Hematopoietic multipotent progenitor cell treated with erythropoietin and hydrocortisone succinate and interleukin-3 and kit ligand, for 6 days (in vitro differentiated cells): ENCODE measurements around the gene GRM7.

Source experiments
- DNase-seq: peaks from one replicate; pipeline ENCODE4 v3.0.0-alpha.2; 2015

GRM7 gene

DNA sequence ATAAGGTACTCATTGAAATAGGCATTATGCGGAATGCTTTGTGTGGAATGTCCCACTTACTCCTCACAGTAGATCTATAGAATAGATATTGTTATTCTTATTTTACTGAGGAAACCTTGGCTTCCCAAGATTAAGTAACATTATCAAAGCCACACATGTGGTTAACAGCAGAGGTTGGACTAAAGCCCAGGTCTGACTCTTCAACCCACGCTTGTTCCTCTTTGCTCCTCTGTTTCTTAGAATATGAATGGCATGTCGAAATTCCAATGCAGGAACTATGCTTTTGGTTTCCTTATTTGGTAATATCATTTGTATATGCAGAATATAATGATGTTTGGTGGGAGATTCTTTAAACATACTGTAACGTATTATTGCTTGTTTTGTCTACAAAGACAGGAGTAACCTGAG is 821.9 kb downstream of the GRM7 start:
- DNase-seq, result peak; percentile 91

DNA sequence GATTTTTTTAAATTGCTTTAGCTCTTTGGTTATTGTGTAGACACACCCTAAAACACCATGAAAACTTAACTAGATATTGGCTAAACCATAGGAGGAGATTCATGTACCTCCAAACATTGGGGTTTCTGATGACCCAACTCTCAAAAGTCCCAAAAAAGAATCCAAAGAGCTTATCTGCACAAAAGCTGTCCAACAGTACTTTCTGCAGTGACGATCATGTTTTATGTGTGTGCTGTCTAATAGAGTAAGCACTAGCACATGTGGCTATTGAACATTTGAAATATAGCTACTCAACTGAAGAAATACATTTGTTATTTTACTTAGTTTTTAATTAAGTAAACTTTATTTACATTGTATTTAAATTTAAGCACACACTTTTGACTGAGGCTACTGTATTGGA is 822.5 kb downstream of the GRM7 start:
- peak; percentile 23 for DNase-seq

DNA sequence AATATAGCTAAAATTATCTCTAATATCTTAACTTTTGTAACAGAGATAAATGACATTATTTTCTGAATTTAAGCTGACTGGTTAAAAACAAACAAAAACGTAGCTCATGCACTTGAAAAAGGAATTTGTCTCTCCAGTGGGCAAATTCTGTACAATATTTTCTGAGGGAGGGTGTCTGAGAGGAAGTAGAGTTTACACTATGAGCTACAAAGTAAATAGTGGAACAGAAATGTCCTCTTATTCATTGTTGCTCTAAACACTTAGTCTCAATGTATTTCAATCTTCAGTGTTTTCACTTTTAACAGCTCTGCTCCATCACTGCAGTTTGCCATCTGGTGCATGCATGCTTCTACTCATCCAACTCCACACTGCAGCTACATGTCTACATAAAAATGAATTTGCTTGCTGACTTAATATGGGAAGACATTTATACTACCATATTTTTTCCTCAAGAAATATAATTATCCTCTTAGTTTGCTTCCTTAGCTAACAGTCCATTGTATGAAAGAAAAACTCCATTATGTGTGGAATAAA is 823.3 kb downstream of the GRM7 start:
- no peak for DNase-seq

DNA sequence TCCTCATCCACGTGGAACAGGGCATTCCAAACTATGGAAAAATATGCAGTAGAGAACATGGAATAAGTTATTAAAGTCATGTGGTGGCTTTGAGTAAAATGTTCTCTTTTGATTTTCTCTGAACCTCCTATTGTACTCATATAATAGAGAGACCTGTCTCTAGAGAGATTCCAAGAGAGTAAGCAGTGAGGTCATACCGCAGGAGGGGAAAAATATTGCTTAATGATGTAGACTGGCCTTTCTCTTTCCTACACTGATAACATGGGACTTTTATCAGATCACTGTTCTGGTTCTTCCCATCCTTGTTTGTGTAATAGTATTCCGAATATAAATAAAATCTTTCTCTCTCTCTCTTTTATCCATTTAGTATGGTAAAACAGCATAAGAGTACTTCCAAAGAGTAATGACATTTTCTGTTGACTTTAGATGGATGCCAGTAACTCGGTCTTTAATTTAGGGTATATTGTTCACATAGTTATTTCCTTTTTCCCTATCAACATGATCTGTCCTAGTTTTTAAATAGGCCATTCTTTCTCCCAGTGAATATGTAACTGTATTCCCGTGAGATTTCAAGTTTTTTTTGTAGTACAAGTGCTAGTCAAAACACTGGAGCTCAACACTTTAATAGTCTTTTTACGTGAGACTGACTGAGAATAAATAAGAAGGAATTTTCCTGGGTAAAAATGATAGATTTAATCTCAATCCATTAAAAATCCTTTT is 826.7 kb downstream of the GRM7 start:
- no peak for DNase-seq

DNA sequence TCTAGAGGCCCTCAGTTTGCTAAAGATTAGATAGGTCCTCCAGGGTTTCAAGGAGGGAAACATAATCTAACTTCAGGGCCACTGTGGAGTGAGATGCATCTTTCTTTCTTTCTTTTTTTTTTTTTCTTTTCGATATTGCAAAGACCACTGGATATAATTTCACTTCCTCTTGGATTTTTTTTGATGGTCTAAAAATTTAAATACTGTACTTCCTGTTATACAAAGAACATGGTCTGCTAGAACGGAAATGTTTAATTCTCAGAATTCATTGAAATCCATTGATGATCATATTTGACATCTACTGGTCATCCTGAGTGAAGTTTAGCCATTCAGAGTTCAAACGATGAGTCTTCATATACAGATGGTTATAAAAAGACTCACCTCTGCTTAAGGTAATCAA is 832.0 kb downstream of the GRM7 start:
- no peak for DNase-seq

DNA sequence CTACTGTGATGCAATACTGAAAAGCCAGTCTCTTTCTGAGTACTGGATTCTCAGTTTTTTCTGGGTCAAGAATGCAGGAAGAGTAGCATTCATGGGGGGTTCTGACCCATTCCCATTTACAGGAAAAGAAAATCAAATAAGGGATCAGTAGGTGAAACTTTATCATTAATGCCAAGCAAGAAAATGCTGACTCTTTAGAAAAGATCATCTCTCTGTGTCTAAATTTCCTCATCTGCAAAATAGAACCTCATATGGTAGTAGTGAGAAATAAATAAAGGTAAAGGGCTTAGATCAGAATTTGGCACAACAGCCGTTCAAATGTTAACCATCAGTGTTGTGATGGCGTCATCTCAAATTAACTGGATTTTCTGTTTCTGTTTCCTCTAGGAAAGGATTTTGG is 833.1 kb downstream of the GRM7 start:
- no peak for DNase-seq

DNA sequence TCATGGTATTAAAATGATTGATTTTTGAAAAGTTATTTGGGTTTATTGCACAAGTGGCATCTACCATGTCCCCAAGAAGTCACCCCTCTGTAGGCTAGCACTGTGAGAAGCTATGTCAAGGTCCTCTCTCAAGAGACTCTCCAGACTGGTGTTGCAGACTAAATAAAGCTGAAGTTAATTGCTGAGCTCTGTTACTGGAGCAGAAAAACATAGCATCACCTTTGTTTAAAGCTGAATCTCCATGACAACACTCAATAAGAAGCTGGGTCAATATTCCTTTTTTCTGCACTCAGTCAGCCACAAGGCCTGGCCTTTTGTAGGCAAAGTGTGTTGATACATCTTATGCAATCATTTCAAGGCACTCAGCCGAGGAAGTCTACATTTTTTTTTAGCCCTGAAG is 834.1 kb downstream of the GRM7 start:
- DNase-seq, result no peak

DNA sequence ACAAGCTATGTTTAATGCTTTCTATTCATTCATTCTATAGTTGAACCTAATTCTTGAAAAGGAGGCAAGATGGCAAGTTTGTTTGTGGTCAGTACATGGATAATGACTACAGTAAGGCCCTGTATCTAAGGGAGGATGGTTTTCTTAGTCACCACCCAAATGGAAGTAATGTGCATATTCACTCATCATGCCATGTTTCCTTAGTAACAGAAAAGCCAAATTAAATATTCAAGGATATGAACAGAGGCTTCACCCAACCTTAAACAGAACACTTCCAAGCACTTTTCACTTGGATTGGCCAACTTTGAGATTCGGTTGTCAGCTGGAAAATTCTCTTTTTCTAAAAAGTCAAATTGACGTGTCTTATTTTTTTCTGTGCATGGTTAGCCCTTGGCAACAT is 835.4 kb downstream of the GRM7 start:
- no peak for DNase-seq

DNA sequence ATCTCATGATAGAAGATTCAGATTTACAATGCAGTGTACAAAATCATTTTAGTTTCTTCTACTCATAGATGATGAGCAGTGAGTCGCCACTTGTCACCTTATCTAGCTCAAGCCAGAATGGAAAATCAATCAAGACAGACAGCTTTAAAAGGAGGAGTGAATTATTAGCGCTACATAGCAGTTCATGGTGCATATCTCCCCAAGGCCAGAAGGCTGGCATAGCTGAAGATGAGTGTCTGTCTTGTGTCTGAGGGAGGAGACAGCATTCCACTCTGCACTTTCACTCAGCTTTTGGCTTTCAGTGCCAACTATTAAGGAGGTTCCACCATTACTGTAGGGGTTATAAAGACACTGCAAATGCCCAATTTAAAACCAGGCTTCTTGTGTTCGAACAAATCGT is 836.6 kb downstream of the GRM7 start:
- peak; percentile 36 for DNase-seq

DNA sequence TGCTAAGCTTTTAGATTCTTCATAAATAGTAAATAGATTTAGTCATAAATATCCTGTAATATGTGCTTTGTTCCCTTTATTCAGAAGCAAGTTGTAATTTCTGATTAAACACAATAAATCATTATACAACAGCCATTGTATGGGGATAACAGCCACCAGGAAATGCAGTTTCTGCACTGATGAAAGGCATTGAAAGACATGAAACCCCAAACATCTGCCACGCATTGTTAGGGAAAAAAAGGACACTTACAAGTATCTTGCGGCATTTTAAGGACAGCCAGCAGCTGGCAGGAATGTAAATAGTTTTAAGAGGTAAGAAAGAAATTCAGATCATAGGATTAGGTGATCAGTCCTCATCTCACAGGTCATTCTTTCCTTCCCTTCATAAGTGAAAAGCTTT is 839.6 kb downstream of the GRM7 start:
- no peak for DNase-seq

DNA sequence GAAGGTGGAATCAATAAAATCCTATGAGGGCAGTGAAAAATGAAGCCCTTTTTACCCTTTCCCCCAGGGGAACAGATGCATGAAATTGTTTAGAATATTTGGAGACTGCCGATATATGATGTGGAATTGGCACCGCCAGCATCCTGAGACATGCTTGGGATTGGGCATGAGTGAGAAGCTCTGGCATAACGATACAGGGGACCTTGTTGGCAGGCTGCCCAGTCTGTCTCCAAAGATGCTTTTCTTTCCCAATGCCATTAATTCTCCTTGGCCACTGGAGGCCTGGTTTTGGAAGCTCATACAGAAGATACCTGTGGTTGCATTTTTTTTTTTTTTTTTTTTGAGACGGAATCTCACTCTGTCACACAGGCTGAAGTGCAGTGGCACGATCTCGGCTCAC is 840.1 kb downstream of the GRM7 start:
- no peak for DNase-seq

DNA sequence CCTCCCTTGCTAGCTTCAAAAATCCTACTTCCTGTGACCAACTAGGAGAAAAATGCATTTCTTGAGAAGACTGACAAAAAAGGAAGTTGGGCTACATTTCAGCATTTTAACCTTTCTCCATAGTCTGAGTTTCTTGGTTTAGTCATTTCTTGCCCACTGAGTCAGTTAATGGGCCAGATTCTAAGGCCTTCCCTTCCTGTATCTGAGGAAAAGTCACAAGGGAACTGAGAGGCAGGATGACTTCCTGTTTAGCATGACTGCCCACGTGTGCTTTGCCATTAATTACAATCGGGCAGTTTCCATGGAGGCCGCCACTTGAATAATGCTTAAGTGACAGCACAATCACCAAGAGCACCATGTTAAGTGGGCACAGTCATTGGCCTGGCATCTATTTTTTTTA is 846.3 kb downstream of the GRM7 start:
- no peak for DNase-seq

DNA sequence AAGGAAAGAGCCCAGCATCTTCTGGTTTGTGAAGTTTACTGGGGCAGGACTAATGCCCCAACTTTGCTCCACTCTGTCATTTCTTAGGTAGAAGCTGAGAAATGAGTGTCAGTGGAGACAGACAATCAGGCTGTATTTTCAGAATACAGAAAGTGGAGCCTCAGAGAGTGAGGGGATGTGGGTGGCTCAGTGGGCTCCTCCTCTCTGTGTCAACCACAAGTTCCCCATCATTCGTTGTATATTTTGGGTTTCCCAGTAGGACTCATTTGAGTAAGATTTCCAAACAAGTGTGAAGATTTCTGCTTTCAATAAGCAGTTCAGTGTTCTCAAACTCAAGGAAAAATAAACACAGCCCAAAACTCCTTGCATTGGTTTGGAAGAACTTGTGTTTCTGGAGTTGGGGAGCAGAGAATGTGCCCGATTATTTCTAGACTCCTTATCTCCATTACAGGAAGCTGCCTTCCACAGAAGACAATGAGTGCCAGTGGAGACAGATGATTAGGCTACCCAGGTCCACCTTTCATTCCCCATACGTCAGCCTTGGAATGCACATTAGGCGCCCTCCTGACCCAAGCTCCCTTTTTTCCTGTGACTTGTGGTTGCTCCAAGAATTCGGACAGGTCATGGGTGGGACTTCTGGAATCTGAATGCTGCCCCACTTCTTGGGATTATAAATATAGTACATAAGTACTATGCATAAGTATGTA is 848.6 kb downstream of the GRM7 start:
- DNase-seq, result no peak

DNA sequence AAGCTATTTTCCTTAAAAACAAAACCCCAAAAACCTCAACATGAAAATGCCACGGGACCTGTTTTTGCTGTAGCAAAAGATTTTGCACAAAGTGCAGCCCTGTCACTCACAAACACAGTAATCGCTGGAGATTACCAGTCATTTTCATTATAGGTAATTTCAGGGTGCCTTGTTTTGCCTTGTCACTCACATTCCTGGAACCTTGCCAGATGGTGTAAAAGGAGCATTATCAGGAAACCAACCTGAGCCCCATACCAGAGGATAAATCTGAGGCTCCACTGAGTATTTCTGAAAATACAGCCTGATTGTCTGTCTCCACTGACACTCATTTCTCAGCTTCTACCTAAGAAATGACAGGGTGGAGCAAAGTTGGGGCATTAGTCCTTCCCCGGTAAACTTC is 849.4 kb downstream of the GRM7 start:
- DNase-seq, result peak; percentile 55

DNA sequence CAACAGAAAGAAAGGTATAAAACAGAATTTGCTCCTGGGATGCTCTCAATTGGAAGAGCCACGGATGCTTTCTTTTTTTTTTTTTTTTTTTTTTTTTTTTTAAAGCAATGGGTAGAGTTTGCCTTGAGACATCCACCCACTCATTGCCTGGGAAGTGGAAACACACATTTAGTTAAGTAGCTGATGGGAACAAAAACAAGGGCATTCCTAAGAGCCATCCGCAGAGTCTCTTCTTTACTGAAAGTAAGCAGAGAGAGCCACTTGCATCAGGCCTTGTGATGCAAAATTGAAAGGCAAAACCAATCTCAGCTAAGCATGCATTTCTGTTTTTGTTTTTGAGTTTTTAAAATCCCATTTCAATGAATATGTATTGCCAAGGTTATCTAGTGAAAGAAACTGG is 852.8 kb downstream of the GRM7 start:
- DNase-seq, result no peak

DNA sequence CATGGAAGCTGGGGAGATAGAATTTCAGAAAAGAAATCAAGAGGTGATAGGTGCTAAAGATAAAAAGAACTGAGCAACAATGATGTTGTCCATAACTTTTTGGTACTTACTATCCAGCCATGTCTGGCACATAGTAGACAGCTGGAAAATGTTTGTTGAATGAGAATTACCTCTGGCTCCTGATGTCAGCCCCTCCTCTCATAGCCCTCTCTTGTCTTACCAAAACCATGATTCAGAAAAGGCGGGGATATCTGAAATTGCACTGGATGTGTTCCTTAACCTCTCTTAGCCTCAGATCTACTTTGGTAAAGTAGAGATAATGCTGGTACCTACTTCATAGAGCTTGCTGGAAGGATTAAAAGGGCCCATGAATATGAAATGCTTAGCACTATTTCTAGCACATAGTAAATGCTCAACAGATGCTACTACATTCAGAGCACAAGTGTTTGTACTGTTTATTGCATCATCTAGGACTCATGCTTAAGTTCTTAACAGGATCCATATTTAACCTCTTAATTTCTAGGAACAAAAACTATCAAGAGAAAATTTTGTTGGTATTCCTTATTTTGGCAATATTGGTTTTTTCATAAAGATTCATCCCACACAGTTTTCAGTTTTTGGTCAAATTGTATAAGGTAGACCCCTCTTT is 859.9 kb downstream of the GRM7 start:
- DNase-seq, result no peak

DNA sequence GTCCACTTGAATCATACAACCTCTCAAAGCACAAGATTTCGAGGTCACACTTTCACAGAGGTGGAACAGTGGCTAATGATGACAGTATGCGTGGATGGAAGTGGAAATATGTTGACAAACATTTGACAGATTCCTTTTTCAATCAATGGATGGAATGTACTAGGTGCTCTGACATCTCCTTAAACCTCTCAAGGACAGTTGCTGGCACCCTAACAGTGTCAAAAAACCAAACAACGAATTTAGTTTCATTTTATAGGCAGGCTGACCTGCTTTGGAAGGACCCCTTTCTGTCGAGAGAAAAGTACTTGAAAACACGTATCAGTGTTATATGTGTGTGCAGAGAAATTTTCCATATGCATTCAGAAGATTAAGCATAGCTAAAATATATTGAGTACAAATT is 861.0 kb downstream of the GRM7 start:
- no peak for DNase-seq

DNA sequence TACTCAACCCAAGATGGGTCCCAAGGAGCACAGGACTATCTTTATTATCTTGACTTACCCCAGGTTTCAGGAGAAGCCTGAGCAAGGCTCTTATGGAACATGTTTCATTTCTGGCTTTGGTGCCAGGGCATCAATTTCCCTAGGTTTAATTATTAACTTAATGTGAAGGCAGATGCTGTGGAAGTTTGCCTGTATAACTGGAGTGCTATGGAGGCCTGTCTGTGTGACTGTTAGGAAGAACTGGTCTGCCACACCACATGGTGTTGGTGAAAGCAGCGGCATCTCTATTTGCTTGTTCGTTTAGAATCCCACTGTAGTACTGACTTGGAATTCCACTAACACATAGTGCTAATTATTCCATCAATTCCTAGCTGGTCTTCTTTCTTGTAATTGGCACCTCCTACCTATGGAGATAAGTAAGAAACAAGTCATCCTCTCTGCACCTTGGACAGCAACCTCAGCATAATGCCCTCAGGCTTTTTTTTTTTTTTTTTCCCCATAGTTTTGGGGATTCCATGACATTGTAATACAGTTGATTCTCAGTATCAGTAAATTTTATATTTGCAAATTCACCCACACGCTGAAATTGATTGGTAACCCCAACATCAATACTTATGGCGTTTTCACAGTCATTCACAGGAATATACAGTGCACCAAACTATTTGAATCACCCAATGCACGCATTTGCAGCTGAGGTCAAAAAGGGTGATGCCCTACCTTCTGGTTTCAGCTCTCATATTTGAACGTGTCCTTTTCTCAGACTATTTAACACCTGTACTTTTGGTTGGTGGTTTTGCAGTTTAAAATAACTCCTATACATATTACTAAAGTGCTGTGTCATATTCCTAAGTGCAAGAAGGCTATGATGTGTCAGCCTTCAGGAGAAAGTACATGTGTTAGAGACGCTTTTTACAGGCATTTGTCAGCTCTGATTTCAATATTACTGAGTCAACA is 867.9 kb downstream of the GRM7 start:
- no peak for DNase-seq

DNA sequence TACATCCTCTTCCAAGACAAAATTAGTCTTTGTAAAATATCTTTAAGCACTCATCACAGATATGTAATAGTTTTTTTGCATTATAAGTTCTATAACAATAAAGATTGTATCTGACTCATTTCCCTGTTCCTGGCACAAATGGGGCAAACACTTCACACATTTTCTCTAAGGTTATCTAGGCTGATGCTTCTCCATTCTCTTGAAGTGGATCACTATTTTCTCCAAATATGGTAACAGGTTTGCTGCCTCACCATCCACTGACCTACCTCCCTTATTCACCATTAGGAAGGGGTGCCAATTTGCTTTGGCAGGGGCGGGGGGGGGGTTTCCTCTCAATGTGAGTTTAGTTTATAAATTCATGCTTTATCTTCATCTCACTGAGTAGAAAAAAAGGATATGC is 873.0 kb downstream of the GRM7 start:
- no peak for DNase-seq

DNA sequence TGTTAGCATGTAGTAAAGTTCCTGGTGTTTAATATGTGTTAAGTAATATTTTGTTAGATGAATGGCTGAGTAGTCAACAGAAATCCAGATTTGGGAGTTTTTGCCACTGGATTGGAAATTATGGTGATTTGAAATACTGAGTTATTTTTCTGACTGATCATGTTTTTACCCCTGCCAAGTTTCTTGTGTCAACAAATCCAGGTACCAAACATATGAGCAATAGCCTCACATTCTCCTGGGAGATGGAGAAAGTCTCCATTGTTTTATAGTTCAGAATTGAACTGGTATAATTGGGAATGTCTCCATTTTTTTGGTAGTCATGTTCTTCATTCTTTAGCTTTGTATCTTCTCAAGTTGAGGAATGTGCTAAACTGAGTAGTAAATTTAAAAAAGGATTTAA is 873.5 kb downstream of the GRM7 start:
- DNase-seq, result no peak

DNA sequence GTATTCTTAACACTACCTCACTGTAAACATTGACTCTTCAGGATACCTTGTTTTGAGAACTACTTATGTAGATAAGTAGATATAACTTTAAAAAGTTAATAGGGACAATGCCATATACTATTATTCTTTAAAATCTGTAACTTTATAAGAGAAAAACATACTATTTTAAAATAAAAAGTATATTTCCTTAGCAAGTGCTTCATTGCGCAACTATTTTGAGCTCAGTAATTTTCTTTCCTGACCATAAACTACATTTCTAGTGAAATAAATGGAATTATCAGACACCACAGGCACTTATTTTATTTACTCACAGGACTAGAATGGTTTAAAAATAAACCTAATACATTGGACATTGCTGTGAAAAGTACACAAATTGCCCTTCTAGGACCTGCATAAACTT is 876.3 kb downstream of the GRM7 start:
- no peak for DNase-seq

DNA sequence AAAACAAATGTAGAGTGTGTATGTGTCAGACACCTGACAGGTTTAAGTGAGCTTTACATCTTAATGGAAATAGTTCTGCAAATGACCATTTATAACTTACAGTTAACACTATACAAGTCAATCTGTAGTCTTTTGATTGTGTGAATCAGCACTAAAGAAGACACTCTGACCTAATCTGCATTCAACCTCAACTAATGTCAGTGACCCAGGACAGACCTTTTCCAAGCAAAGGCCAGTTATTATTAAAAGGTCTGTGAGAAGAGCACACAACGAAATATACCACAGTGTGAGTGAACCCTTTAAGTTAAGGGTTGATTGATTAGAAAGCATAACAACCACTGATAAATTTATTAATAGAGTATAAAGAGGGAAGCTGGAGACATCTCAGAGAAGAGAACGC is 878.8 kb downstream of the GRM7 start:
- DNase-seq, result no peak

DNA sequence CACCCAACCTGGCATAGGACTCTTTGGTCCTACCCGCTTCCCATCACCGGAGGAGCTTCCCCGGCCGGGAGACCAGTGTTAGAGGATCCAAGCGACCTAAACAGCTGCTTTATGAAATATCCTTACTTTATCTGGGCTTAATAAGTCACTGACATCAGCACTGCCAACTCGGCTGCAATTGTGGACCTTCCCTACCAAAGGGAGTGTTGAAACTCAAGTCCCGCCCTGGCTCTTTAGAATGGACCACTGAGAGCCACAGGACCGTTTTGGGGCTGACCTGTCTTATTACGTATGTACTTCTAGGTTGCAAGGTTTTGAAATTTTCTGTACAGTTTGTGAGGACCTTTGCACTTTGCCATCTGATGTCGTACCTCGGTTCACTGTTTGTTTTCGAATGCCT is 879.5 kb downstream of the GRM7 start:
- DNase-seq, result no peak
